HG03175 (cell line): Measurements from ENCODE around the gene SAP30L.
A peak's percentile ranks its signal among the peaks of the same experiment; 100 is the strongest.

Source experiments
- ATAC-seq: cut with Tn5 transposase; IDR thresholded peaks from one replicate; pipeline ENCODE4 v1.9.1; 2021; ENCODE audit warnings: mild to moderate bottlenecking, moderate library complexity; ENCODE audit not compliant: unreplicated experiment

The SAP30L gene

DNA sequence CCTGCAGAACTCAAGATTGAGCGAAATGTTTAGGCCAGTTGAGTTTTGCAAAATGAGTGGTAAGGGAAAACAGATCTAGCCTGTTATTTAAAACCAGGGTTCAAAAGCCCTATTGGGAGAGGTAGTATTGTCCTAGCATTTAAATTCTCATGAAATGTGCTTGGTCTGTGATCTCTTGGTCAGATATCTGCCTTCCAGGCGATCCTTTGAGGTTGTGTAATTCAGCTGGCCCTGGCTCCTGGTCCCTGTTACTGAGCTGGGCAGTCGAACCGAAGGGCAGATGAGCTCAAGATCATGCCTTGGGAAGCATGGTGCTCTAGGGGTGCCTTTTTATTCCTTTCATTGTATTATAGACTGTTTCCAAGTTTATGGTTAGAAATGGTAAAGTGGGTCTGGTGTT lies 14.4 kb downstream of the SAP30L start:
- ATAC-seq = no peak

DNA sequence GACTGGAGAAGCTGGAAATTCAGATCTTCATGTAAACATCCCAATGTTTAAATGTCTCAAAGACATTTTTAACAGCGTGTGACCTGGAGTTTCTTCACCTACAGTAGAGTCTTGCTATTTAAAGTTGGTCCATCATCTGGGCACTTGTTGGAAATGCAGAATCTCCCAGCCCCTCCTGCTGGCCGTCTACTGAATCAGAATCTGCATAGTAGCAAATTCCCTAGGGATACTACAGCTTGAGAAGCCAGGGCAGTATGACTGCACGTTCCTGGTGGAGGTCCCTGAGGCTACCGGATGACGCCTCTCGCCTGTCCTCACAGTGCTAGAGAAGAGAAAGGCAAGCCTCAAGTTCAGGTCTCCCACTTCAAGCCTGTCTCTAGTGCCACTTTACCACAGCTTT lies 15.7 kb downstream of the SAP30L start:
- ATAC-seq = no peak

DNA sequence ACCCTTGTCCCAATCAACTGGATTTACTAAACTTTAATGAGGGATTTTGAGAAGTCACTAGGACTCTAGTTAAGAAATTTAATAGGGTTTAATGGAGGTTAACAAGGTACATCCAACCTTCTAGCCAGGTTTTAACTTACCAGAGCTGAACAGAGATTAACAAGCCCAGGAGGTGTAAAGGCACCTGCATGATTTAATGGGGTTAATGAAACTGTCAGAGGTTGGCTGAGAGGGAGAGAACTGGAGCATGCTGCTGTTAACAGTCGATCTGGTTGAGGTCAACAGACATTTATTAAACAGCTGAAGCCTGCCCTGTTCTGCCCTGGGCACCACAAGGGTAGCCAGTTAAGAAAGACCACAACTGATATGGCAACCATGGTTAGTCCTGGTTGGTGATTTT lies 18.6 kb downstream of the SAP30L start:
- ATAC-seq = no peak

DNA sequence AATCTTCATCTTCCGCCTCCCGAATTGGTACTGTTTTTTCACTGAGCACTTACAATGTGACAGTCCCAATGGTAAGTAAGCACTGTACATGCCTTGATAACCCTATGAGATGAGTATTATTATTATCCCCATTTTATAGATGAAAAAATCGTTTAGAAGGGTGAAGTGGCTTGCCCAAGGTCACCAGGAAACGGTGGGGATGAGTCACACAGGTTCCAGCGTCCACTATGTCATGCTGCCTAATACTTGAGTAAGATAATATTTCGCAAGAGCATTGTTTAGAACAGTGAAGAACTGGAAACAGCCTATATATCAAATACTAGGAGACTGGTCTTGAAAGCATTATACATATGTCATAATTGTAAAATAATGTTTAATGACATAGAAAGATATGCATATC lies 19.4 kb downstream of the SAP30L start:
- ATAC-seq = no peak

DNA sequence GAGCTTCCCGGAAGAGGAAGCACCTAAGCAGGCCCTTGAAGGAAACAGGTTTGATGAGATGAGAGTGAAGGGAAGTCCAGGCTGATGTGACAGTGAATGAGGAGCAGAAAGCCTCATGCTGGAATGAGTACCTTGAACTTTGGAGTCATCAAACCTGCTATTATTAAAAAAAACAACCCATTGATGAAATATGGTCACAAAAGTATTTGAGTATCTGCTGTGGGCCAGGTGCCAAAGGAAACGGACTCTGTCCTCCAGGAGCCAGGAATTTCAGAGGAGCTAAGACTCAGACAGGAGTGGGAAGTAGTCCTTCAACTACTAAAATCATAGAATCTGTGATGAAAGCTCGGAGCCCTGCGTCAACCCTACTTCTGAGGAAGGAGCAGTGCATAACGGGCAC lies 20.4 kb downstream of the SAP30L start:
- ATAC-seq = no peak

DNA sequence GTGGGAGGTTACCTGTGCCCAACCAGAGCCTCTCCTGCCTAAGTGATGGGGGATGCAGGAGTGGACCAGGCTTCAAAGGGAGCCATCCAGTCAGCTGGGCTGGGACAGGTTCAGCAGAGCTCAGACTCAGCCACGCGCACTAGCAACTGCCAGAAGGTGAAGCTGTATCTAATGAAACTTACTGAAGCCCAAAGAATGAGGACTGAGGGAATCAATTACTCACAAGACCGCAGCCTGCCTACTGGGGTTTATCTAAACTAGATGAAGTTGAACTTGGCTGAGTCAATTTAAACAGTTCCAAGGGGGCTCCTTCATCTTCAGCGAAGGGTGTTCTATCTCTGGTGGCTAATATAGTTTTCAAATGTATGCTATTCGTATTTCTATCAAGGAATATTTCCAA lies 20.9 kb downstream of the SAP30L start:
- ATAC-seq = no peak

DNA sequence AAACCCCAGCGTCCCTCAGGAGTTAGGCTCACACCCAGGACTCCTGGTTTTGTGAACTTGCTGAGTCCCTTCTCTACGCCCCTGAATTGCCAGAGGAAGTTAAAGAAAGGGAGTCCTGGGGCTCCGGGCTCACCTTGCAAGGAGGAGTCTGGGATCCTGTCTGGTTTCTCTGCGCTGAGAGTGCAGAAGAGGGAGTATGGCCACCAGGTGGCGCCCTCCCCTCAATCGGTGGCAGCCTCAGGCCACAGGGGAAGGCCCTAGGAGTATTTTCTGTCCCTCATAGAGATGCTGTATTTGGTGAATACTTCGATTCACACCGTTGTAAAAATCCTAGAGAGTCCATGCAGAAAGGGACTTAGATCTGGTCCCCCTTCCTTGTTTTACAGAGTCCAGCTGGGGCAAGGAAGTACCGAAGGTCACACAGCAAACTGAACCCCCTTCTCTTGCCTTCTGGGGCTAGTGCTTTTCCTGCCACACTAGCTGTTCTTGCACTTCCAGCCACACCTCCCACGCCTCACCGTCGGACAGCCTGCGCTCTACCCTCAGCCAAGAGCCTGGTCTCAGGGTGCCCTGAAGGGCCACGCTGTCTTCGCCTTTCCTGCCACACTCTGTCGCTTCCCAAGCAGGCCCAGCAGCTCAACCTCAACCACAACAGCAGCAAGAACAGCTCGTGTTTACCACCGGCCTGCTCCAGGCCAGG lies 22.0 kb downstream of the SAP30L start:
- ATAC-seq = peak; percentile 95

DNA sequence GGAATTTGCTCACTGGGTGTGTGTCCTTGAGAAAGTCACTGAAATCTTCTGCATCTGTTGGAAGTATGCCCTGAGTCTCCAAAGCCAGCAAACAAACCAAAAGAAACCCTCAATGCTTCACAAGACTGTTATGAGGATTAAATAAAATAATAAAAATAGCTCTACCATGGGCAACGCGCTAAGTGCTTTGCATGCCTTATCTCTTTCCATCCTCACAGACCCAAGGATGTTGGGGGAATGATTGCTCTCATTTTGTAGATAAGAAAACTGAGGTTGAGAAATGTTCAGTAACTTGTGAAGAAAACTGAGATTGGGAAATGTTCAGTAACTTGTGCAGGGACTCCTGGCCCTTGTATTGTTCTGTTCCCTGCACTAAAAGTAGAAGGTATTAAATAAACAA lies 24.3 kb downstream of the SAP30L start:
- no peak for ATAC-seq

DNA sequence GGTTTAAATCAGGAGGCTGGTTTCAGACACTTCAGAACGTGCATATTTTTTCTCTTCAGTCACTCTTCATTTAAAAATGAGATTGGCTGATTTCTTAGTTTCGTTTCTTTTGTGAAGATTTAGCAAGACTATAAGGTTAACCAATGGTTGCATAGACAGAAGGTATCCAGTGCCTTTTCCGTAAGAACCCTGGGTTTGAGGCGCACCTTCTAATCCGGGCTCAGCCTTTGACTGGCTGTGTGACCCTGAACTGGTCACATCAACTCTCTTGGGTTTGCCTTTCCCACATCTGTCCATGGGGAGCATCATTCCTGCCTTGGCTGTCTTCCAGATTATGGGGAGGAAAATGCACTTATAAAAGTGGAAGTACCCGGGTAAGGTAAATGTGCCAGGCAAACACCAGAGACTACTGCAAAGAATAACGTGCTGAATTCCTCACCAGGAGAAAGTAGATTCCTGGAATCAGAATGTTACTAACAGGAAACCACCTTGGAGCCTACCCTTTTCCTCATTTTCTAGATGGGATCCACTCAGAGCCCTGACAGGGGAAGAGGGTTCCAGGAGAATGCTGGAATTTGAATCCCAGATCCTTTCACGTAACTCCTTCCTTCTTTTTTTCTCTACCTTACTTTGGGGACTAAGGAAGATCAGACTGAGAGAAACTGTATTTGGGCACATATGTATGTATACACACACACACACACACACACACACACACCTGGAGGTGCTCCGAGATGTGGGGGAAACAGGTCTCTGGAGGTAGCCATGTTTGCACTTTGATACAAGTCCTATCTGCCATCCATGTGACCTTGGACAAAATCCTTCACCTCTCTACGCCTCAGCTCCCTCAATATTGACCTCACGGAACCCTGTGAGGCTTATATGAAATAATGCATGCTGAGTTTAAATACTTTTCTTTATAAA lies 25.4 kb downstream of the SAP30L start:
- ATAC-seq = no peak

DNA sequence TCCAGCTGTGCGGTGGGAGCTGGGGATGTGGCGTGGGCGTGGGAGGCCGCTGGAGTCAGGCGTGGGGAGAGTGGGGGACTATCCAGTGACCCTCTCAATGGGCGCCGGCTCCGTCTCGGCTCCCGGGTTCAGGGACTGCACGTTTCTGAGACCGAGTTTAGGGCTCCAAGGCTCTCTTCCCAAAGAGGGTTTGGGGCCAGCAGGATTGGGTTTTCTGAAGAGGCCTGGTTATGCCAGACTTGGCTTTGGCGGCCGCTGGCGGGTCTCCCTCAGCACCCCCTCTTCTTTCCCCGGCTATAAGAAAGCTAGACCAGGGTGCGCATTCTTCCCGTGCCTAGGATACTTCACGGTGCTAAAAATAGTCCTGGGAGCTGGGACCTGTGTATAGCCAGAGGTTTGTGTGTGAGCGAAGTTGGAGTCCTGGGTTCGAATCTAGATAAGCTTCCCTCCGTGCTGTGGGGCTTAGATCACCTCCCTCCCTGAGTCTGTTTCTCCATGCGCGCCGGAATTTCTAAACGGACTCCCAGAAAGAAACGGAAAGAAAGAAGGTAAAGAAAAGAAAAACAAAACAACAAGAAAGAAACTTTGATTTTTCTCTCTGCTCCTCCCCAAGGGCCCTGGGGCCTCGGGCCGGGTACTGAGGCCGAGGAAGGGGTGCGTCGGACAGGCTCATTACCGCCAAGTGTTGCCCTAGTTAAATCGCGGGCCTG lies 27.2 kb downstream of the SAP30L start:
- ATAC-seq = no peak

DNA sequence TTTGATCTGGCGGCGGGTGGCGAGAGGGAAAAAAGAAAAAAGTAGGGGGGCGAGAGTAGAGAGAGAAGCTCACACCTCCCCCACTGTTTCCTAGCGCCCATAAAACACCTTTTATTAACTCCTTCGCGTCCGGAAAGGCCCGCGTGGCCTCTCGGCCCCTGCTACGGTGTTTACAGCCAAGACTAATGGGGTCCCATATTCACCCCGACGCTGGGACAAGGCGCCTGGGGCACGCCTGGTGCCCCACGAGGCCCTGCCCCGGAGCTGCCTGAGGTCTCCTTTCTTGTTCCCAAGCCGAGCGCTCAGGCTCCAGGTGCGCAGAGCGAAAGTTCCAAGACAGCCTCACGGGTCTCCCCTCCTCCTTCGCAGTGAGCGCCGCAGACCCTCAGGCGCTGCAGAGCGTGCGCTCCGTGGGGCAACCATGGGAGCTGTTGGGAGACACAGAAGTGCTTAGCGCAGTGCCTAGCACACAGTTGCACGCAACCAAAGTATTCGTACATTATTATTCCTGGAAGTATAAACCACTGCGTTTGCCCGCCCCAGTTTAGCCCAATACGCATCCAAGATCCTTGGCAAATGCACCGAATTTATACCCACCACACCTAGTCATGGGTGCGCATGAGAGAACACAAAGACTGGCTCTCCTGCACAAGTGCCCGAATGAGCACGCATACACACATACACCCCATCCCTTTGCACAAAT lies 27.9 kb downstream of the SAP30L start:
- ATAC-seq = no peak

DNA sequence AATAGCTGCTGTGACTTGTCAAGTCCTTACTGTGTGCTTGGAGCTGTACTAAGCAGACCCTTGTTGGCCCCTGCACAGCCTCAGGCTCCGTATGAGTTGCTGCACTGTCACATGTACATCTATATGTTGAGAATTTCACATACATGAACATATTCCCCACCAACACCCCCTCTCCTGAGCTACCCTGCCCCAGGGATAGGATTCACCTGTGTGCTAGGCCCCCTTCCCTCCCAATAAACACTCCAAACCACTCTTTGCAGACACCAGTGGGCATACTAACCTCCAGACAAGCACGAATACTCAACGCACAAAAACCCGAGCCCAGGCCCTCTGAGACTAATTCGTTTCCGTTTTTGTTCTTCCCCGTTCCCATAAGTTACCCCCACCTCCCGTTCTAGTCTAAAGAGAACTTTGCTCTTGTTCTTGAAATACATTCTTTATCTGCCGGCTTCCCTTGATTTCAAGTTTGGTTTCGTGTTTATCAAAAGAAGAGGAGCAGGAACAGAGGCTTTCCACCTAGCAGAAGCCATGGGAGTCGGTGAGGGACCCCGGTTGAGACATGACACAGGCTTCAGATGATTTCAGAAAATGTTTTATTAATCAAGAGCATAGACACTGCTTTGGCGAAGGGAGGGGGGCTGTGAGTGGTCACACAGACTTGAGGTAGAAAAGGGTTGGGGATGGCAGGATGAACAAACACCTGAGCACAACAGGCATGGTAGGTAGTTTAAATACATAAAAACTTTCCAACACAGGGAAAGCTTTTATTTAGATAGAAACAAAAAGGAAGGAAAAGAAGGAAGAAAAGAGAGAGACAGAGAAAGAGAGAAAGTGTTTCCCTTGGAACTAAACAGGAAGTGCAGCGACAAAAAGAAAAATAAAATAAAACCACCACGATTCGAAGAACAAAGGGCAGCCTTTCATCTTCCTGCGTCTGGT lies 28.9 kb downstream of the SAP30L start:
- ATAC-seq = no peak

DNA sequence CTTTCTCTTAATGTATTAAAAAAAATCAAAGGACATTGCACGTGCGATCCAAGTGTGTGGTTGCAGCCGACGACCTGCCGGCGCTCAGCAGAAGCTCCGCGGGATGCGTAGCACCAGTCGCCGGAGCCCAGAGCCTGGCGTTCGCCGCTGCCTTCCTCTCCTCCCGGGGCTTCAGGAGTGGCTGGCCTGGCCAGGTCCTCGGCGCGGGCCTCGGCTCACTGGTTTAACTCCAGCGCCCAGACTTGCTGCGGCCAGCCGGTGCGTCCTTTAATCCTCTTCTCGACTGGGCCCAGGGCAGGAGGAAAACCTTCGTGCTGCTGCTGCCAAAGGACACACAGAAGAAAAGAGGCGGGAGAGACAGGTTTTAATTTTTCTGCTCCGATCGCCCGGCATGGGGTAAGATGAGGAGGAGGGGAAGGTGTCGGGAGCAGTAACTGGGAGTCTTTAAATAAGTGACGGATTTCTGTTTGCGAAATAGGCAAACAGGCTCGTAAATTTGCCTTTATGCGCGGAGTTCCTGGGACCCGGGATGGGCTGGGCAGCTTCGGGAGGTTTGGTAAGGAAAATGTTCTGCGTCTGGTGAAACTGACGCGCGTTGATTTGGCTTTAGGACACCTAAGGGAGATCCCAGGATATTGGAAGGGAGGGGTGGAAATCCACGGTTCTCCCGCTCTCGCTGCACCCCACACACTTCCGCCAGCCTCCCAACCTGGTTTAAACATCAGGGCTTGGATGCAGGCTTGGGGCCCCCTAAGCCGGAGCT lies 30.0 kb downstream of the SAP30L start:
- no peak for ATAC-seq

DNA sequence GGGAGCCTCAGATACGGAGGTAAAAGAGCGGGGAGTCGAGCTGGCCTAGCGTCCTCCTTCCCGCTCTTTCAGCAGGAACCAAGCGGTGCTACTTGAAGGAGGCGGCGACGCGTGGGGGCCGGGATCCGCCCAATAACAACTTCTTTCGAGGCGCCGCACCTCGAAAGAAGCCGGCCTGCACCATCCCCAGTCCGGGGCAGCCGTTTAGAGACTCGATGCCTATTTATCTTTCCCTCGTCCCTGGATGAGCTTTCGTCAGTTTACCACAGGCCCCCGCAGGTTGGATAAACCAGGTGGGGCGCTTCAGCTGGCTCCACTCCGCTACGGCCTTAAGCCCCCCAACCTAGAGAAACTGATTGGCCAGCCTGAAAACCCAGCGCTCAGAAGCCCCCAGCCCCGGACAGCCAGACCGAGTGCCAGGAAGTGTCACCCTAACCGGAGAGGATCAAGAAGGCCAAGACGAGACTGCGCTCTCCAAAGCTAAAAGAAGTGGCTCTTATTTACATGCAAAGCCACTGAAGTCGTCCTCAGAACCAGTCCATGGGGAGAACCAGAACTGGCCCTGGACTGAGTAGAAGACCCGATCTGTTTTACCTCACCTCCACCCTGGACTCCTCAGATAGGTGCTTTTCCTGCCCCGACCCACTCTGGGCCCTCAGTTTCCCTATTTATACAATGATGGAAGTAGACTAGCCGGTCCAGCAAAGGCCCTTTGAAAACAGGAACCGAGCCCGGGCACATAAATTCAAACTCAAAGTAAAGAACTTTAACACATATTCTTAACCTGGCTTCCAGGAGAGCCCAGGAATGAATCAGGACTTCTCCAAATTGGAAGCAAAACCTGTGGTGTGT lies 30.8 kb downstream of the SAP30L start:
- ATAC-seq = no peak

DNA sequence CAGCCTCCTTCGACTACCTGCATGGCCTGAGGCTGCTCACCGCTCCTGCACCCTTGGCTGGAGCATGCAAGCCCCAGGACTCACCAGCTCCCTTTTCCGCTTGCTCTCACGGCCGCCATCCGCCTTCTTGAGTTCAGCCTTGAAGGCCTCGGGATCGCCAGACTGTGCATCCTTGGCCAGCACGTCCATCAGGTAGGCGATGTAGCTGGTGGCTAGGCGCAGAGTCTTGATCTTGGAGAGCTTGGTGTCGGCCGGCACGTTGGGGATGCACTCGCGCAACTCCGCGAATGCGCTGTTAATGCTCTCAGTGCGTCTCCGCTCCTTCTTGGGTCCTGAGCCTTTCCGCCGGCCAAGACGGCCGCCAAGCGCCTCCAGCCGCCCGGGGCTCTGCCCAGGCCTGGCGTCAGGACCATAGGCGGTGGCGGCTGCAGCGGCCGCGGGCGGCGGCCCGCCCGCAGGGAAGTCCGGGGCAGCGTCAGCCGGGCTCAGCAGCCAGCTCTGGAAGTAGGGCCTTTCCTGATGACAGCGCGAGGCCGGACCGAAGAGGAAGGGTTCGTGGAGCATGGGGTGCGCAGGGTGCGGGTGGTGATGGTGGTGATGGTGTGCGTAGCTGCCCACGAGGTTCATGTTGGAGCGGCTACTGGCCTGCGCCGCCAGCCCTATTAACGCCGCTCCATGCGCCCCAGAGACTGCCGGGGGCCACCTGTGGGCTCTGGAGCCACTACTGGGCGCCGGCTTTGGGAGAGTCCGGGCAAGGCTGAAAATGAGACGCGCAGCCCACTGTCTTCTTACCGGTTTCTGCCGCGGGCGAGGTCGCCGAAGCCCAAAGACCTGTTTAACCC lies 31.8 kb downstream of the SAP30L start:
- no peak for ATAC-seq

DNA sequence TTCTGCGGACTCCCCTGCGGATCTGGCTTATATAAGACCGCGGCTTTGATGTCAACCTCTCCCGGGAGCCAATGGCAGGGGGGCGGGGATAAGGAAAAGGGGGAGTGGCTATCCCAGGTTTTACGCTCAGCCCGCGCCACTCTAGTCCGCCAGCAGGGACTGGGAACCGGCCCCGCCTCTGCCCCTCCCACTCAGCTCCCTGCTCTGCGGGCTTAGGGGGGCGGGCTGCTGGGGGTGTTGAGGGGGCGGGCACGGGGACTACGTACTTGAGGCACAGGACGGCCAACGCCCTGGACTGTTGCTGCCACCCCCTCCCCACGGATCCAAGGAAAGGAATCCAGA lies 32.4 kb downstream of the SAP30L start, which contains the start of gene HAND1:
TSS of gene HAND1 (minus strand) at position 4 of the 342 bp plus-strand sequence. CDS start 219 bp downstream, outside the sequence.
- no peak for ATAC-seq

DNA sequence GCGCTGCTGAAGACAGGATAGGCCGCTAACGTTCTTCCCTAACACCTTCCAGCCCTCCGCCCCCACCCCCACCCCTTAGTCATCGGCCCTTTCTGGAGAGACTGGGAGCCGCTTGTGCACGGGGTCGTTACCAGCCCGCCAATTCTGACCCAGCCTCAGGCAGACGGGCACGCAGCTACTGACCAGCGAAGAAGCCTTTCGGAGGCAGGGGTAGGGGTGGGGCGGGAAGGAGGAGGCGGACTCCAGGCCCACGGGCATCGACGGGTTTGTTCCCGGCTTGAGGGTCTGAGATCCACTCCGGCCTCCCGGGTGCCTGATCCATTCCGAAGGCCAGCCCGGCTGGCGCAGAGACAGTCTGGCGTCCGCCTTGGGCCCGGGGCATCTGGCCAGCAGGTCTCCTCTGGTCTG lies 33.0 kb downstream of the SAP30L start:
- no peak for ATAC-seq
